WTC11 (cell line): Measurements from ENCODE around the gene WWOX. TPM values are rescaled to one million over a fixed set of nuclear protein-coding genes. Genes with fewer than 3 reads are reported as not detected.

Experiments used
- ATAC-seq: fragments of 200-7000 bp; cut with Tn5 transposase; 2 replicates; pipeline ENCODE4 v1.10.0; 2021; ENCODE audit warnings: mild to moderate bottlenecking, moderate library complexity
- CTCF ChIA-PET: fragments of 300-600 bp; sonication (Branson Sonifier 250); formaldehyde crosslinking; loops from one replicate; lab custom pipeline; 2021; ENCODE audit warnings: antibody characterized with exemption; lab: Charles Lee
- POLR2A ChIA-PET: fragments of 350-600 bp; sonication (Branson Sonifier 250); formaldehyde crosslinking; loops from one replicate; lab custom pipeline; 2021; ENCODE audit warnings: antibody characterized with exemption; lab: Charles Lee
- DNase-seq: peaks from one replicate; pipeline ENCODE4 v3.0.0; 2021; ENCODE audit warnings: low spot score
- H3K27ac Mint-ChIP-seq: 2 replicates; pipeline ENCODE4 v1.8.0; 2021; ENCODE audit warnings: mixed read lengths
- H3K27me3 Mint-ChIP-seq: 2 replicates; pipeline ENCODE4 v1.8.0; 2021; ENCODE audit warnings: low read depth, mild to moderate bottlenecking, moderate library complexity, mixed read lengths
- H3K36me3 Mint-ChIP-seq: 2 replicates; pipeline ENCODE4 v1.8.0; 2021; ENCODE audit warnings: mixed read lengths
- H3K4me1 Mint-ChIP-seq: 2 replicates; pipeline ENCODE4 v1.8.0; 2022; ENCODE audit warnings: mixed read lengths
- H3K4me3 Mint-ChIP-seq: 2 replicates; pipeline ENCODE4 v1.8.0; 2021; ENCODE audit warnings: mild to moderate bottlenecking, moderate library complexity, mixed read lengths
- H3K9me3 Mint-ChIP-seq: 2 replicates; pipeline ENCODE4 v1.8.0; 2021; ENCODE audit warnings: mixed read lengths
- AFF4 ChIP-seq: sonication (generic); formaldehyde crosslinking; IDR thresholded peaks from 2 replicates; pipeline ENCODE4 v1.8.1; 2023; ENCODE audit warnings: mild to moderate bottlenecking, missing genetic modification reagents, borderline replicate concordance
- CREM ChIP-seq: sonication (generic); formaldehyde crosslinking; IDR thresholded peaks from 2 replicates; pipeline ENCODE4 v1.8.1; 2022; ENCODE audit warnings: mild to moderate bottlenecking, missing genetic modification reagents, moderate library complexity
- ELF4 ChIP-seq: sonication (generic); formaldehyde crosslinking; IDR thresholded peaks from 2 replicates; pipeline ENCODE4 v1.8.1; 2022; ENCODE audit warnings: low read depth, mild to moderate bottlenecking, moderate library complexity, missing genetic modification reagents
- ESRRA ChIP-seq: sonication (generic); formaldehyde crosslinking; IDR thresholded peaks from 2 replicates; pipeline ENCODE4 v1.8.1; 2022; ENCODE audit warnings: mild to moderate bottlenecking, missing genetic modification reagents, borderline replicate concordance
- FOXP1 ChIP-seq: sonication (generic); formaldehyde crosslinking; IDR thresholded peaks from 2 replicates; pipeline ENCODE4 v1.8.0; 2022; ENCODE audit warnings: missing genetic modification reagents, mild to moderate bottlenecking, moderate library complexity, borderline replicate concordance
- GTF2I ChIP-seq: fragments of 250-450 bp; sonication (Bioruptor Pico); conservative IDR thresholded peaks from 2 replicates; pipeline ENCODE4 v1.4.0; 2021; ENCODE audit warnings: mild to moderate bottlenecking
- HMGA2 ChIP-seq: fragments of 250-450 bp; sonication (Bioruptor Pico); IDR thresholded peaks from 2 replicates; pipeline ENCODE4 v1.4.0; 2021; ENCODE audit warnings: mild to moderate bottlenecking, moderate library complexity
- NFATC4 ChIP-seq: fragments of 250-450 bp; sonication (Bioruptor Pico); IDR thresholded peaks from 2 replicates; pipeline ENCODE4 v1.9.0; 2021; ENCODE audit warnings: mild to moderate bottlenecking
- NFE2L1 ChIP-seq: sonication (generic); formaldehyde crosslinking; IDR thresholded peaks from 2 replicates; pipeline ENCODE4 v1.8.1; 2023; ENCODE audit warnings: missing genetic modification reagents
- NR2C2 ChIP-seq: sonication (generic); formaldehyde crosslinking; IDR thresholded peaks from 2 replicates; pipeline ENCODE4 v1.8.0; 2022; ENCODE audit warnings: mild to moderate bottlenecking, missing genetic modification reagents
- PRRX2 ChIP-seq: fragments of 250-450 bp; sonication (Bioruptor Pico); IDR thresholded peaks from 2 replicates; pipeline ENCODE4 v1.8.0; 2021; ENCODE audit warnings: mild to moderate bottlenecking
- RORB ChIP-seq: fragments of 250-450 bp; sonication (Bioruptor Pico); IDR thresholded peaks from 2 replicates; pipeline ENCODE4 v1.9.0; 2021; ENCODE audit warnings: mild to moderate bottlenecking
- SMAD3 ChIP-seq: sonication (generic); formaldehyde crosslinking; IDR thresholded peaks from 2 replicates; pipeline ENCODE4 v1.8.0; 2022; ENCODE audit warnings: missing genetic modification reagents, mild to moderate bottlenecking, borderline replicate concordance
- STAT6 ChIP-seq: sonication (generic); formaldehyde crosslinking; conservative IDR thresholded peaks from 2 replicates; pipeline ENCODE4 v1.8.1; 2023; ENCODE audit warnings: mild to moderate bottlenecking, low read depth, missing genetic modification reagents, moderate library complexity
- ZNF263 ChIP-seq: sonication (generic); formaldehyde crosslinking; IDR thresholded peaks from 2 replicates; pipeline ENCODE4 v1.8.1; 2022; ENCODE audit warnings: low read depth, mild to moderate bottlenecking, moderate library complexity, missing genetic modification reagents
- ZNF281 ChIP-seq: sonication (generic); formaldehyde crosslinking; IDR thresholded peaks from 2 replicates; pipeline ENCODE4 v1.8.0; 2023; ENCODE audit warnings: mild to moderate bottlenecking, missing genetic modification reagents
- ZNF416 ChIP-seq: fragments of 250-450 bp; sonication (Bioruptor Pico); IDR thresholded peaks from 2 replicates; pipeline ENCODE4 v1.9.0; 2021; ENCODE audit warnings: mild to moderate bottlenecking, inconsistent platforms
- total RNA-seq: library from RNA; stranded (reverse); gene quantifications from 3 replicates; pipeline ENCODE4 v1.2.3, GENCODE V29; 2021
- TF ChIP-seq, protein P1 (sequence below): fragments of 250-450 bp; sonication (Bioruptor Pico); conservative IDR thresholded peaks from 2 replicates; pipeline ENCODE4 v1.9.0; 2021; ENCODE audit warnings: mild to moderate bottlenecking
- TF ChIP-seq, protein P2 (sequence below): sonication (generic); formaldehyde crosslinking; conservative IDR thresholded peaks from 2 replicates; pipeline ENCODE4 v1.8.1; 2022; ENCODE audit warnings: mild to moderate bottlenecking, missing genetic modification reagents
- TF ChIP-seq, protein P3 (sequence below): sonication (generic); formaldehyde crosslinking; IDR thresholded peaks from 2 replicates; pipeline ENCODE4 v1.8.1; 2022; ENCODE audit warnings: low read depth, mild to moderate bottlenecking, moderate library complexity, missing genetic modification reagents, borderline replicate concordance

WWOX gene
- total RNA-seq, 1 experiment from 2014 or later = 15.7 TPM

DNA sequence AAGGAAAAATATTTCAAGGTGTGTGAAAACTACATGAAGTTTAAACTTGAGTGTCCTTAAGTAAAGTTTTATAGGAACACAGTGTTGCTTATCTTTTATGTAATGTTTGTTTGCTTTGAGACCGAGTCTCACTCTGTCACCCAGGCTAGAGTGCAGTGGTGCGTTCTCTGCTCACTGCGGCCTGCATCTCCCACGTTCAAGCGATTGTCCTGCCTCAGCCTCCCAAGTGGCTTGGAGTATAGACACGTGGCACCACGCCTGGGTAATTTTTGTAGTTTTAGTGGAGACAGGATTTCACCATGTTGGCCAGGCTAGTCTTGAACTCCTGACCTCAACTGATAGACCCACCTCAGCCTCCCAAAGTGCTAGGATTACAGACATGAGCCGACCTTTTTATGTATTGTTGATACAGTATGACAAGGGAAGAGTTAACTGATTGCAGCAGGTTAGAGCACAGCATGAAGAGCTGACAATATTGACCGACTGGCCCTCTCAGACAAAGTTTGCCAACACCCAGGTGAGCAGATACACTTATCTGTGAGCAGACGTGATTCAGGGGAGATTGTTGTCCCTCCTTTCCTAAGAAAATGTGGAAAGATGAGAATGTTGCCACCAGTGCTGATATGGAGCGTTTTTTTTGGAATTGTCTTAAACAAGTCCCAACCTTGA, 373.7 kb downstream of the WWOX start:
- Mint-ChIP-seq H3K27ac (no peak overlapping the region), H3K27me3 (no peaks in the 10 kb centered on the region), H3K4me1 (peaks cover 17% of the 10 kb centered on the region), H3K4me3 (no peak overlapping the region), H3K36me3 (no peaks in the 10 kb centered on the region), H3K9me3 (no peaks in the 10 kb centered on the region)
- no peak for ATAC-seq
- TF ChIP-seq ESRRA (CRISPR knock-in tag) (no peak), STAT6 (CRISPR knock-in tag) (no peak), GTF2I (CRISPR knock-in tag) (no peak), NR2C2 (no peak), RORB (CRISPR knock-in tag) (no peak), PRRX2 (CRISPR knock-in tag) (no peak), SMAD3 (CRISPR knock-in tag) (no peak), HMGA2 (CRISPR knock-in tag) (no peak), NFE2L1 (CRISPR knock-in tag) (no peak), ZNF281 (CRISPR knock-in tag) (no peak), FOXP1 (CRISPR knock-in tag) (no peak), ZNF263 (no peak), ZNF416 (CRISPR knock-in tag) (no peak), ELF4 (no peak)
- TF ChIP-seq, protein P1, sequence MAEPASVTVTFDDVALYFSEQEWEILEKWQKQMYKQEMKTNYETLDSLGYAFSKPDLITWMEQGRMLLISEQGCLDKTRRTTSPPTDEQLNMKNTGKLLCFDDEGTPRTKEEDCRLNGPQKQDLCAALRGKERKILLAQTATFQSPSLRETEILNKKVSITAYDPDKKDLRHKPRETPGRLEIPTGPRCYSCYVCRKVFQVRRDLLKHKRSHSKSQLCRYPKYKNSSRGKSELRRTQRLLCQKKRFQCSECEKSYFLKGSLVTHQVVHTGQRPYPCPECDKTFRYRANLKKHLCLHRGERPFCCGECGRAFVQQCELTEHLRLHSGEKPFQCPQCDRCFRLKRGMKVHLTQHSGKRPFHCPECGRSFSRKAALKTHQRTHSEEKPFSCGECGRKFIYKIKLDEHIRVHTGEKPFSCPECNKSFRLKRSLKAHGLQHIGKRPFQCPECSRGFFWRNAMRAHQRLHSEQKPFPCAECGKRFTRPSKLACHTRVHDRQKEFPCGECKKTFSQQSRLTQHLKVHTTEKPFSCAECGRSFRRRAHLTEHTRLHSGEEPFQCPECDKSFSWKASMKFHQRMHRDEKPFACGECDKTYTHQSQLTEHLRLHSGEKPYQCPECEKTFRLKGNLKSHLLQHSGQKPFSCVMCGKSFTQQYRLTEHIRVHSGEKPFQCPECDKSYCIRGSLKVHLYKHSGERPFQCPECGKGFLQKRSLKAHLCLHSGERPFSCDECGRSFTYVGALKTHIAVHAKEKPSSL (CRISPR knock-in tag) = no peak
- TF ChIP-seq, protein P2, sequence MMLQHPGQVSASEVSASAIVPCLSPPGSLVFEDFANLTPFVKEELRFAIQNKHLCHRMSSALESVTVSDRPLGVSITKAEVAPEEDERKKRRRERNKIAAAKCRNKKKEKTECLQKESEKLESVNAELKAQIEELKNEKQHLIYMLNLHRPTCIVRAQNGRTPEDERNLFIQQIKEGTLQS (CRISPR knock-in tag) = no peak
- TF ChIP-seq, protein P3, sequence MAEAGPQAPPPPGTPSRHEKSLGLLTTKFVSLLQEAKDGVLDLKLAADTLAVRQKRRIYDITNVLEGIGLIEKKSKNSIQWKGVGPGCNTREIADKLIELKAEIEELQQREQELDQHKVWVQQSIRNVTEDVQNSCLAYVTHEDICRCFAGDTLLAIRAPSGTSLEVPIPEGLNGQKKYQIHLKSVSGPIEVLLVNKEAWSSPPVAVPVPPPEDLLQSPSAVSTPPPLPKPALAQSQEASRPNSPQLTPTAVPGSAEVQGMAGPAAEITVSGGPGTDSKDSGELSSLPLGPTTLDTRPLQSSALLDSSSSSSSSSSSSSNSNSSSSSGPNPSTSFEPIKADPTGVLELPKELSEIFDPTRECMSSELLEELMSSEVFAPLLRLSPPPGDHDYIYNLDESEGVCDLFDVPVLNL (CRISPR knock-in tag) = no peak
- POLR2A ChIA-PET = no interaction called here
- CTCF ChIA-PET = no interaction called here
- DNase-seq = no peak

DNA sequence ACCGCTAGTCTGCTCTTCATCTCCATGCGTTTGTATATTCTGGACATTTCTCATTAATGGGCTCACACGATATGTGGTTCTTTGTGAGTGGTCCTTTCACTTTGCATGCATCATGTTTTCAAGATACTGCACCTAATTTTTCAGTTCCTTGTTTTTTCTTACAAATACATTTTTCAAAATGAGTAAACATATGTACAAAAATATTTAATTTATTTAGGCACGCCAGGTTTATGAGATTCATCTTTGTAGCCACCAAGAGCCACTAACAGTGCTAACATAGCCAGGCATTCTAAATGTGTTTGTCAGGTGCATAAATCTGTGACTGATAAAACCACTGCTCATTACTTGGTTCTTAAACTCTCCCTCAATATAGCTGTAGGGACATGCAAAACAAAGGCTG, 375.3 kb downstream of the WWOX start:
- H3K36me3 Mint-ChIP-seq = no peaks in the 10 kb centered on the region
- no peak overlapping the region for H3K4me3 Mint-ChIP-seq
- ChIA-PET POLR2A (no interaction called here), CTCF (no interaction called here)
- DNase-seq (no peak), ATAC-seq (no peak)
- no peaks in the 10 kb centered on the region for H3K27me3 Mint-ChIP-seq
- H3K4me1 Mint-ChIP-seq = peaks cover 33% of the 10 kb centered on the region
- H3K9me3 Mint-ChIP-seq = no peaks in the 10 kb centered on the region
- H3K27ac Mint-ChIP-seq = no peak overlapping the region
- TF ChIP-seq, protein P1 (CRISPR knock-in tag) = no peak
- TF ChIP-seq CREM (CRISPR knock-in tag) = no peak
- no peak for TF ChIP-seq AFF4 (CRISPR knock-in tag)
- no peak for TF ChIP-seq NFATC4 (CRISPR knock-in tag)
